ENCODE results near the gene IKZF3. TPM values are rescaled to one million over a fixed set of nuclear protein-coding genes. Genes with fewer than 3 reads are reported as not detected.

IKZF3 gene
- total RNA-seq, 1 donor from 2014 or later: 0.34 TPM

DNA sequence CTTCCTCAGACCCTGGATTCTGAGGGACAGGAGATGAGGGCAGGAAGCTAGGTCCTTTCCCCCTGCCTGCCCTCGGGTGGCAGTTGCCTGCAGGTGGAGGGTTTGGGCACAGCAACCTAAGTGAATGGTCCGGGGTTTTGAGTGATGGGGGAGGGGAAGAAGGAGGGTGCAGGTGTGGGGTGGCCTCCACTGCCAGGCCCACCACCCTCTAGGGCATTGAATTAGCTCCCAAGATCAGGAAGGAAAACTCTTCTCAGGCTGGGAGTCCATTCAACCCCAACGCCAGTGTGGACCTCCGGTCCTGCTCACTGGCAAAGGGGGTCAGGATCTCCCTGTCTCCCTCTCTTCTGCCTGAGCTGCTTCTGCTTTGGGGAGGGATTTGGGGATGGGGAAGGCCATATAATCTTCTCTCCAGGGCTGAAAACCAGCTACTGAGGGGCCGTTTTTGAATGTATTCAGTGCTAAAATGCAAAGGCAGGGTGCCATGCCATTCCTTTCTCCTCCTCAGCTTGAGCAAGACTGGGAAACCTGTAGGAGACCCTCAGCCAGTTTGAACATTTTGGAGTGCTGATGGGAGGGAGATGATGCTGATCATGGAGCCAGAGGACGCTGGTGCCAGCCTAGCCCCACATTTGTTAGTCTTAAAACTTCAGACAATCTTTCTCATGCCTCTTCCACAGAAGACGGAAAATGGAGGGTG, 107.6 kb downstream of the IKZF3 start:
- Histone ChIP-seq H3K9me3 (ENCODE audit: insufficient read depth, low read depth, low read length) (no peaks in the 10 kb centered on the region), H3K4me1 (ENCODE audit: insufficient read depth, low read length) (peaks cover 19% of the 10 kb centered on the region), H3K4me3 (ENCODE audit: insufficient read depth, low read depth, low read length) (no peak overlapping the region), H3K27ac (ENCODE audit: low read depth, low read length) (no peak overlapping the region), H2AFZ (ENCODE audit: low read depth, low read length) (no peak overlapping the region), H3K79me2 (ENCODE audit: insufficient read depth, low read length) (no peaks in the 10 kb centered on the region), H3K27me3 (ENCODE audit: insufficient read depth, low read length) (no peaks in the 10 kb centered on the region), H3K9ac (ENCODE audit: low read length) (no peak overlapping the region), H3K36me3 (ENCODE audit: insufficient read depth, low read length) (no peaks in the 10 kb centered on the region), H4K20me1 (ENCODE audit: insufficient read depth, low read length) (no peaks in the 10 kb centered on the region), H3K4me2 (ENCODE audit: low read length) (no peak overlapping the region)
- DNase-seq (ENCODE audit: low read depth) (no peak), FAIRE-seq (no peak)
- H3K4me3 Mint-ChIP-seq (ENCODE audit: unreplicated experiment): peak overlapping the region; percentile 45
- TF ChIP-seq, protein P1, sequence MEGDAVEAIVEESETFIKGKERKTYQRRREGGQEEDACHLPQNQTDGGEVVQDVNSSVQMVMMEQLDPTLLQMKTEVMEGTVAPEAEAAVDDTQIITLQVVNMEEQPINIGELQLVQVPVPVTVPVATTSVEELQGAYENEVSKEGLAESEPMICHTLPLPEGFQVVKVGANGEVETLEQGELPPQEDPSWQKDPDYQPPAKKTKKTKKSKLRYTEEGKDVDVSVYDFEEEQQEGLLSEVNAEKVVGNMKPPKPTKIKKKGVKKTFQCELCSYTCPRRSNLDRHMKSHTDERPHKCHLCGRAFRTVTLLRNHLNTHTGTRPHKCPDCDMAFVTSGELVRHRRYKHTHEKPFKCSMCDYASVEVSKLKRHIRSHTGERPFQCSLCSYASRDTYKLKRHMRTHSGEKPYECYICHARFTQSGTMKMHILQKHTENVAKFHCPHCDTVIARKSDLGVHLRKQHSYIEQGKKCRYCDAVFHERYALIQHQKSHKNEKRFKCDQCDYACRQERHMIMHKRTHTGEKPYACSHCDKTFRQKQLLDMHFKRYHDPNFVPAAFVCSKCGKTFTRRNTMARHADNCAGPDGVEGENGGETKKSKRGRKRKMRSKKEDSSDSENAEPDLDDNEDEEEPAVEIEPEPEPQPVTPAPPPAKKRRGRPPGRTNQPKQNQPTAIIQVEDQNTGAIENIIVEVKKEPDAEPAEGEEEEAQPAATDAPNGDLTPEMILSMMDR (IDR thresholded peaks at IDR 0.05; ENCODE audit: insufficient read depth, low read depth, low read length): no peak
- TF ChIP-seq EZH2 (IDR thresholded peaks at IDR 0.05; ENCODE audit: insufficient read depth, low read length): no peak
- H3K4me1 Mint-ChIP-seq (ENCODE audit: low read depth, unreplicated experiment): peaks cover 45% of the 10 kb centered on the region
- peaks cover 2% of the 10 kb centered on the region for H3K9me3 Mint-ChIP-seq (ENCODE audit: unreplicated experiment)
- H3K36me3 Mint-ChIP-seq (ENCODE audit: low read depth, unreplicated experiment): no peaks in the 10 kb centered on the region
- H3K27ac Mint-ChIP-seq (ENCODE audit: unreplicated experiment): peak overlapping the region; percentile 88
- H3K27me3 Mint-ChIP-seq (ENCODE audit: low read depth, unreplicated experiment): no peaks in the 10 kb centered on the region

DNA sequence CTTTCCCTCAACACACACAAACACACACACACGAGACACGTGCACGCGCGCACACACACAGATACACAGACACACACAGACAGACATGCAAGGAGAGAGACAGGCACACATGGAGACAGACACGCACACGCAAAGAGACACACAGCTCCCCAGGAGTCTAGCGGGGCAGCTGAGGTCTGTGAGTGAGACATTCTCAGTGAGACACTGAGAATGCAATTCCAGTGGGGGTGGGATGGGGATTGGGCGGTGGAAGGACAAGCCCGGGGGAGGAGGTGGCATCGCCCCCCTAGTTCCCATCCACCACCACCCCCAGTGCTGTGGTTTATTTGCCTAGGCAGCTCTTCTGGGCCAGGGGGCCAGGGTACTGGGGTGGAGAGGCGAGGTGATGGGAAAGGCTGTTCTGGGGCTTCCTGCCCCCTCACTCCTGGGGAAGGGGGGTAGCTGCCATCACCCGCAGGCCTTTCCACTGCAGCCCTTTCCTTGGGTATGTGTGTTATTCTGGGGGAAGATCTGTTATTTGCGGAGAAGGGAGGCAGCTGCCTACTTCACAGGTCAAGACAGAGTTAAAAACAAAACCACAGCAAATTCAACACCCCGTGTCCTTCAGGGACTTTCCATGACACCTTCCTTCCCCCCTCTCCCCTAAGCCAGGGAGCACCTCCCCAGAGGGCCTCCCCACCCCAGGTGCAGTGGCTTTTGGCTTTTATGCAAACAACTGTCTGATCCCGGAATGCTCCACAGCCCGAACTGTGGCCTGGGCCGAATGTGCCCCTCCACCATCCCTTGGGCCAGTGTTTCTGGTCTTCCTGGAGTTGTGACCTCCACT, 108.3 kb downstream of the IKZF3 start:
- H3K4me3 ChIP-seq (ENCODE audit: insufficient read depth, low read depth, low read length): no peak overlapping the region
- no peaks in the 10 kb centered on the region for H3K79me2 ChIP-seq (ENCODE audit: insufficient read depth, low read length)
- TF ChIP-seq, protein P1 (IDR thresholded peaks at IDR 0.05; ENCODE audit: insufficient read depth, low read depth, low read length): no peak
- no peak for TF ChIP-seq EZH2 (IDR thresholded peaks at IDR 0.05; ENCODE audit: insufficient read depth, low read length)
- no peaks in the 10 kb centered on the region for H4K20me1 ChIP-seq (ENCODE audit: insufficient read depth, low read length)
- H3K27me3 Mint-ChIP-seq (ENCODE audit: low read depth, unreplicated experiment): no peaks in the 10 kb centered on the region
- peak overlapping the region; percentile 45 for H3K4me3 Mint-ChIP-seq (ENCODE audit: unreplicated experiment)
- DNase-seq (ENCODE audit: low read depth) (no peak), FAIRE-seq (no peak)
- peaks cover 2% of the 10 kb centered on the region for H3K9me3 Mint-ChIP-seq (ENCODE audit: unreplicated experiment)
- no peaks in the 10 kb centered on the region for H3K27me3 ChIP-seq (ENCODE audit: insufficient read depth, low read length)
- no peaks in the 10 kb centered on the region for H3K36me3 ChIP-seq (ENCODE audit: insufficient read depth, low read length)
- H2AFZ ChIP-seq (ENCODE audit: low read depth, low read length): peak overlapping the region; percentile 50
- H3K4me2 ChIP-seq (ENCODE audit: low read length): peak overlapping the region; percentile 7
- H3K27ac Mint-ChIP-seq (ENCODE audit: unreplicated experiment): peak overlapping the region; percentile 88
- H3K9ac ChIP-seq (ENCODE audit: low read length): peak overlapping the region; percentile 48
- peaks cover 19% of the 10 kb centered on the region for H3K4me1 ChIP-seq (ENCODE audit: insufficient read depth, low read length)
- no peaks in the 10 kb centered on the region for H3K36me3 Mint-ChIP-seq (ENCODE audit: low read depth, unreplicated experiment)
- H3K27ac ChIP-seq (ENCODE audit: low read depth, low read length): no peak overlapping the region
- no peaks in the 10 kb centered on the region for H3K9me3 ChIP-seq (ENCODE audit: insufficient read depth, low read depth, low read length)
- H3K4me1 Mint-ChIP-seq (ENCODE audit: low read depth, unreplicated experiment): peaks cover 45% of the 10 kb centered on the region
